Neutrophil (primary cell): ENCODE results near the gene GFOD1.

Experiments
- H3K27ac ChIP-seq: fragments of 200-600 bp; sonication (generic); 2 replicates; pipeline ENCODE4 v1.5.1; 2016; ENCODE audit warnings: mild to moderate bottlenecking, moderate library complexity
- H3K27me3 ChIP-seq: fragments of 200-600 bp; sonication (generic); 2 replicates; pipeline ENCODE4 v1.6.0; 2016; ENCODE audit warnings: mild to moderate bottlenecking
- H3K36me3 ChIP-seq: fragments of 200-600 bp; sonication (generic); 2 replicates; pipeline ENCODE4 v1.5.1; 2017
- H3K4me1 ChIP-seq, 2 experiments: fragments of 200-600 bp in 1 of 2; sonication (generic) in 1 of 2; 1 replicate in 1 of 2; 2 replicates in 1 of 2; pipeline versions ENCODE4 v1.5.1 to v1.6.1; 2013 to 2016; ENCODE audit warnings: low read depth in 1 of 2, low read length in 1 of 2, mild to moderate bottlenecking in 1 of 2, moderate library complexity in 1 of 2; ENCODE audit not compliant: control insufficient read depth in 1 of 2, insufficient read depth in 1 of 2
- H3K4me3 ChIP-seq, 2 experiments: fragments of 200-600 bp in 1 of 2; sonication (generic) in 1 of 2; 1 replicate in 1 of 2; 2 replicates in 1 of 2; pipeline ENCODE4 v1.5.1; 2013 to 2016; ENCODE audit warnings: low read depth in 1 of 2, low read length in 1 of 2, mild to moderate bottlenecking in 1 of 2, moderate library complexity in 1 of 2
- H3K9me3 ChIP-seq: fragments of 200-600 bp; sonication (generic); 2 replicates; pipeline ENCODE4 v1.5.1; 2016
- CTCF ChIP-seq: fragments of 200-600 bp; sonication (generic); IDR thresholded peaks from 2 replicates; pipeline ENCODE4 v1.5.1; 2016; ENCODE audit warnings: antibody characterized with exemption

Gene GFOD1

GRCh38 chr6:13400772-13401171, 86.6 kb downstream of the GFOD1 start:
- H3K27me3 ChIP-seq = no peaks in the 10 kb centered on the region
- H3K4me3 ChIP-seq = no peak overlapping the region
- H3K4me1 ChIP-seq = peaks cover 62 to 73% of the 10 kb centered on the region in 2 experiments
- TF ChIP-seq CTCF = no peak
- no peaks in the 10 kb centered on the region for H3K9me3 ChIP-seq
- H3K36me3 ChIP-seq = no peaks in the 10 kb centered on the region
- no peak overlapping the region for H3K27ac ChIP-seq

GRCh38 chr6:13398421-13398994, 88.9 kb downstream of the GFOD1 start:
- H3K4me3 ChIP-seq = no peak overlapping the region

GRCh38 chr6:13398069-13398381, 89.4 kb downstream of the GFOD1 start:
- H3K27me3 ChIP-seq = no peaks in the 10 kb centered on the region
- no peak overlapping the region for H3K4me3 ChIP-seq
- no peaks in the 10 kb centered on the region for H3K36me3 ChIP-seq
- H3K4me1 ChIP-seq = peaks cover 46 to 57% of the 10 kb centered on the region in 2 experiments
- no peak for TF ChIP-seq CTCF
- peak overlapping the region; percentile 70 for H3K27ac ChIP-seq
- no peaks in the 10 kb centered on the region for H3K9me3 ChIP-seq

More at GRCh38 chr6:13398421-13398994, 88.9 kb downstream of the GFOD1 start:
- no peaks in the 10 kb centered on the region for H3K36me3 ChIP-seq
- H3K27me3 ChIP-seq = no peaks in the 10 kb centered on the region
- H3K9me3 ChIP-seq = no peaks in the 10 kb centered on the region
- H3K4me1 ChIP-seq = peaks cover 49 to 60% of the 10 kb centered on the region in 2 experiments
- no peak for TF ChIP-seq CTCF
- H3K27ac ChIP-seq = peak overlapping the region; percentile 70

GRCh38 chr6:13397359-13398068, 89.9 kb downstream of the GFOD1 start:
- H3K9me3 ChIP-seq = no peaks in the 10 kb centered on the region
- H3K36me3 ChIP-seq = no peaks in the 10 kb centered on the region
- H3K27me3 ChIP-seq = no peaks in the 10 kb centered on the region
- H3K4me3 ChIP-seq = no peak overlapping the region
- H3K27ac ChIP-seq = peak overlapping the region; percentile 70
- H3K4me1 ChIP-seq = peaks cover 46 to 57% of the 10 kb centered on the region in 2 experiments
- TF ChIP-seq CTCF = no peak

GRCh38 chr6:13396241-13396792, 91.1 kb downstream of the GFOD1 start:
- Histone ChIP-seq H3K4me3 (no peak overlapping the region), H3K4me1 (peaks cover 46 to 57% of the 10 kb centered on the region in 2 experiments), H3K9me3 (no peaks in the 10 kb centered on the region), H3K27me3 (no peaks in the 10 kb centered on the region), H3K36me3 (no peaks in the 10 kb centered on the region), H3K27ac (peak overlapping the region; percentile 70)
- no peak for TF ChIP-seq CTCF
